Mammary epithelial cell (primary cell): ENCODE data around the gene CCDC142.

Experiments
- EZH2 ChIP-seq: IDR thresholded peaks from 2 replicates; pipeline ENCODE4 v1.6.1; 2012; ENCODE audit warnings: low read length, inconsistent platforms, borderline replicate concordance
- TF ChIP-seq, protein P1 (sequence below), 2 donors: IDR thresholded peaks in 1 of 2; conservative IDR thresholded peaks in 1 of 2; 2 replicates each; pipeline ENCODE4 v1.5.1; 2011 to 2012; ENCODE audit warnings: inconsistent platforms in 2 of 2, low read length in 2 of 2, mild to moderate bottlenecking in 2 of 2, control low read depth in 1 of 2, low read depth in 1 of 2; ENCODE audit not compliant: insufficient read depth in 1 of 2; ENCODE audit errors: extremely low read depth in 1 of 2

GRCh38 chr2:74439373-74439772 is 43.4 kb downstream of the CCDC142 start:
- TF ChIP-seq, protein P1, sequence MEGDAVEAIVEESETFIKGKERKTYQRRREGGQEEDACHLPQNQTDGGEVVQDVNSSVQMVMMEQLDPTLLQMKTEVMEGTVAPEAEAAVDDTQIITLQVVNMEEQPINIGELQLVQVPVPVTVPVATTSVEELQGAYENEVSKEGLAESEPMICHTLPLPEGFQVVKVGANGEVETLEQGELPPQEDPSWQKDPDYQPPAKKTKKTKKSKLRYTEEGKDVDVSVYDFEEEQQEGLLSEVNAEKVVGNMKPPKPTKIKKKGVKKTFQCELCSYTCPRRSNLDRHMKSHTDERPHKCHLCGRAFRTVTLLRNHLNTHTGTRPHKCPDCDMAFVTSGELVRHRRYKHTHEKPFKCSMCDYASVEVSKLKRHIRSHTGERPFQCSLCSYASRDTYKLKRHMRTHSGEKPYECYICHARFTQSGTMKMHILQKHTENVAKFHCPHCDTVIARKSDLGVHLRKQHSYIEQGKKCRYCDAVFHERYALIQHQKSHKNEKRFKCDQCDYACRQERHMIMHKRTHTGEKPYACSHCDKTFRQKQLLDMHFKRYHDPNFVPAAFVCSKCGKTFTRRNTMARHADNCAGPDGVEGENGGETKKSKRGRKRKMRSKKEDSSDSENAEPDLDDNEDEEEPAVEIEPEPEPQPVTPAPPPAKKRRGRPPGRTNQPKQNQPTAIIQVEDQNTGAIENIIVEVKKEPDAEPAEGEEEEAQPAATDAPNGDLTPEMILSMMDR (conservative IDR thresholded peaks at IDR 0.05 in 1 of 2, IDR thresholded peaks at IDR 0.05 in 1 of 2; ENCODE audit: extremely low read depth in 1 of 2, insufficient read depth in 1 of 2, low read depth in 1 of 2, low read length in 2 of 2) = no peak
- no peak for TF ChIP-seq EZH2
